HL-60 (cell line): Measurements from ENCODE around the gene KIAA1671.

Experiments
- DNase-seq, 2 experiments: peaks; one replicate each; pipeline ENCODE4 v3.0.0-alpha.2; 2010 to 2020; ENCODE audit warnings: low read depth in 1 of 2, low spot score in 1 of 2
- H3K27ac ChIP-seq: fragments of 250-450 bp; sonication (Bioruptor Pico); replicated peaks from 2 replicates; pipeline ENCODE4 v1.5.1; 2020; ENCODE audit warnings: mild to moderate bottlenecking, moderate library complexity
- H3K27me3 ChIP-seq: fragments of 250-450 bp; sonication (Bioruptor Pico); 2 replicates; pipeline ENCODE4 v1.5.1; 2021; ENCODE audit warnings: mild to moderate bottlenecking, moderate library complexity; ENCODE audit not compliant: insufficient read depth, poor library complexity, severe bottlenecking
- H3K4me3 ChIP-seq: replicated peaks from 2 replicates; pipeline ENCODE4 v1.5.1; 2011; ENCODE audit warnings: mild to moderate bottlenecking, control low read depth, low read length; ENCODE audit not compliant: insufficient read depth
- GABPA ChIP-seq: IDR thresholded peaks from 2 replicates; pipeline ENCODE4 v1.6.1; 2012; ENCODE audit warnings: low read depth
- POLR2AphosphoS5 ChIP-seq: IDR thresholded peaks from 2 replicates; pipeline ENCODE4 v1.6.1; 2012; ENCODE audit warnings: low read depth
- REST ChIP-seq: IDR thresholded peaks from 2 replicates; pipeline ENCODE4 v1.6.1; 2012; ENCODE audit warnings: low read depth; ENCODE audit not compliant: insufficient replicate concordance
- SPI1 ChIP-seq: IDR thresholded peaks from 2 replicates; pipeline ENCODE4 v1.6.1; 2012; ENCODE audit warnings: low read depth, mild to moderate bottlenecking, borderline replicate concordance
- TF ChIP-seq, protein P1 (sequence below): IDR thresholded peaks from one replicate; pipeline ENCODE4 v1.5.1; 2011; ENCODE audit warnings: low read length, control low read depth, inconsistent platforms; ENCODE audit not compliant: insufficient read depth

Gene KIAA1671

GRCh38 chr22:25120093-25120561, 167.6 kb downstream of the KIAA1671 start:
- no peak for DNase-seq
- TF ChIP-seq GABPA = no peak
- Histone ChIP-seq H3K27me3 (peaks cover 4% of the 10 kb centered on the region), H3K4me3 (no peak overlapping the region), H3K27ac (no peak overlapping the region)

DNA sequence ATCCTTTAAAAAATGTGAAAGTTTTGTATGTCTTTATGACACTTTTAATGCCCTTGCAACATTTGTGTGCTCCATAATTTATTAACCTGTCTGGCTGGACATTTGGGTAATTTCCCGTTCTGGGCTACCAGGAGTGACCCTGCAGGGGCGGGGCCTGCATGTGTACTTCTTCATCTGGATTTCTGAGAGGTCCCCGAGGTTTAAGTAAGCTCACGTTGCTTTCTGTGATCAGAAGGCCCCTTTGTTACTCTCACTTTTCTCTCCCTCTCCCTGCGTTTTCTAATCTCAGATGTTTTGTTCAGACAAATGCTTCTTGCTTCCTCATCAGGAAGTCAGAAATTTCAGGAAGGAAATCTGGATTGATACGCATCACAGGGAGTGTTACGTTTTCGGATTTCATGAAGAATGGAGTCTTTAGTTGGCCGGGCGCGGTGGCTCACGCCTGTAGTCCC, 168.3 kb downstream of the KIAA1671 start:
- Histone ChIP-seq H3K27ac (no peak overlapping the region), H3K4me3 (no peak overlapping the region), H3K27me3 (peaks cover 4% of the 10 kb centered on the region)
- DNase-seq = no peak
- TF ChIP-seq SPI1 (no peak), GABPA (no peak), REST (no peak), POLR2AphosphoS5 (no peak)
- TF ChIP-seq, protein P1, sequence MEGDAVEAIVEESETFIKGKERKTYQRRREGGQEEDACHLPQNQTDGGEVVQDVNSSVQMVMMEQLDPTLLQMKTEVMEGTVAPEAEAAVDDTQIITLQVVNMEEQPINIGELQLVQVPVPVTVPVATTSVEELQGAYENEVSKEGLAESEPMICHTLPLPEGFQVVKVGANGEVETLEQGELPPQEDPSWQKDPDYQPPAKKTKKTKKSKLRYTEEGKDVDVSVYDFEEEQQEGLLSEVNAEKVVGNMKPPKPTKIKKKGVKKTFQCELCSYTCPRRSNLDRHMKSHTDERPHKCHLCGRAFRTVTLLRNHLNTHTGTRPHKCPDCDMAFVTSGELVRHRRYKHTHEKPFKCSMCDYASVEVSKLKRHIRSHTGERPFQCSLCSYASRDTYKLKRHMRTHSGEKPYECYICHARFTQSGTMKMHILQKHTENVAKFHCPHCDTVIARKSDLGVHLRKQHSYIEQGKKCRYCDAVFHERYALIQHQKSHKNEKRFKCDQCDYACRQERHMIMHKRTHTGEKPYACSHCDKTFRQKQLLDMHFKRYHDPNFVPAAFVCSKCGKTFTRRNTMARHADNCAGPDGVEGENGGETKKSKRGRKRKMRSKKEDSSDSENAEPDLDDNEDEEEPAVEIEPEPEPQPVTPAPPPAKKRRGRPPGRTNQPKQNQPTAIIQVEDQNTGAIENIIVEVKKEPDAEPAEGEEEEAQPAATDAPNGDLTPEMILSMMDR = no peak

DNA sequence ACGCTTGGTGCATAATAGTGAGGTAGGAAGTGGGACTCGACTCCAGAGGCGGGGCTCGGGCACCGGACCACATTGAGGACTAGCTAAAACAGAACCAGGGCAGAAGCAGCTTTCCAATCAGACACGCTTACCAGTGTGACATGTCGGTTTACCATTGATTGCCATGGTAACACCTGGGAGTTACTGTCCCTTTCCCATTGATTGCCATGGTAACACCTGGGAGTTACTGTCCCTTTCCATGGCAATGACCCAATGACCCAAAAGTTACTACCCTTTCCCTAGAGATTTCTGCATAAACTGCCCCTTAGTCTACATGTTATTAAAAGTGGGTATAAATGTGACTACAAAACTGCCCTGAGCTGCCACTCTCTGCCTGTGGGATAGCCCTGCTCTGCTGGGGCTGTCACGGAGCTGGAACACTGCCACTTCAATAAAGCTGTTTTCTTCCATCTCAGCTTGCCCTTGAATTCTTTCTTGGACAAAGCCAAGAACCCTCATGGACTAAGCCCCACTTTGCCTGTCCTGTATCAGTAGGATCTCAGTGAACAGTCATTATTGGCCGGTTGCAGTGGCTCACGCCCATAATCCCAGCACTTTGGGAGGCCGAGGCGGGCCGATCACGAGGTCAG, 169.7 kb downstream of the KIAA1671 start:
- H3K4me3 ChIP-seq = no peak overlapping the region
- H3K27me3 ChIP-seq = peaks cover 4% of the 10 kb centered on the region
- DNase-seq = no peak
- TF ChIP-seq GABPA (no peak), REST (no peak), SPI1 (no peak), POLR2AphosphoS5 (no peak)
- TF ChIP-seq, protein P1 = no peak
- no peak overlapping the region for H3K27ac ChIP-seq

DNA sequence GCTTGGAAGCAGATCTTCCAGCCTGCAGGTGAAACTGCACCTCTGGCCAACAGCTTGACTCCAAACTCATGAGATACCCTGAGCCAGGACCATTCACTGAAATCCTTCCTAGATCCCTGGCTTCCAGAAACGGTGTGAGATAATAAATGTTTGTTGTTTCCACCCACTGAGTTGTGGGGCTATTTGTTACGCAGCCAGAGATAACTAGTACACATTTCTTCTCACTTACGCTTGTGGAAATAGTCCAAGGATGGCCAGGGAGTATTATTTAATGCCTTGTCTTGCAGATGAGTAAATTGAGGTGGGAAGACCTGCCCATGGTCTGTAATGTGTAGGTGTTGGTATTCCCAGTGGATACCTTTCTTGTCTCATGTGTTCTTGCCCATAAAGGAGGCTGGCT, 171.2 kb downstream of the KIAA1671 start:
- DNase-seq = no peak
- Histone ChIP-seq H3K27me3 (peaks cover 4% of the 10 kb centered on the region), H3K27ac (no peak overlapping the region), H3K4me3 (no peak overlapping the region)
- no peak for TF ChIP-seq REST
- no peak for TF ChIP-seq GABPA
- TF ChIP-seq POLR2AphosphoS5 = no peak
- TF ChIP-seq SPI1 = no peak
- TF ChIP-seq, protein P1 = no peak
